ENCODE results near the gene FGGY.

- no peak for TF ChIP-seq CTCF (IDR thresholded peaks at IDR 0.05; ENCODE audit: insufficient read depth, low read length, poor library complexity, severe bottlenecking)
- TF ChIP-seq EZH2phosphoT487 (conservative IDR thresholded peaks at IDR 0.05; ENCODE audit: low read length) = no peak
Observed at GRCh38 chr1:59549066-59549837, 252.4 kb downstream of the FGGY start.
